MM.1S (cell line): ENCODE results near the gene CEP128.

Source experiments
- CTCF ChIP-seq: fragments of 300-600 bp; sonication (generic); IDR thresholded peaks from 2 replicates; pipeline ENCODE4 v1.5.1; 2016; ENCODE audit warnings: antibody characterized with exemption, low read length, mixed read lengths
- EZH2 ChIP-seq: fragments of 300-600 bp; sonication (generic); optimal IDR thresholded peaks from 2 replicates; pipeline ENCODE3; 2017; ENCODE audit warnings: low read depth, mild to moderate bottlenecking, antibody characterized with exemption, low read length, mixed read lengths

GRCh38 chr14:80522936-80523335 lies 418.6 kb downstream of the CEP128 start:
- no peak for TF ChIP-seq EZH2
- TF ChIP-seq CTCF = no peak
